BLaER1 treated with 17β-estradiol and CSF1 and Interleukin-3, amounts not matched to agents 10 nM and 100 nM (cell line): ENCODE data around the gene ALDOA.

Experiments
- H3K27ac ChIP-seq, 11 experiments: shearing (Covaris generic); formaldehyde crosslinking; 2 replicates each; pipeline ENCODE4 v1.8.1; 2022
- H3K27me3 ChIP-seq, 11 experiments: shearing (Covaris generic); formaldehyde crosslinking; 2 replicates each; pipeline ENCODE4 v1.8.1; 2022
- H3K36me3 ChIP-seq, 11 experiments: shearing (Covaris generic); formaldehyde crosslinking; 2 replicates each; pipeline ENCODE4 v1.8.1; 2022
- H3K4me1 ChIP-seq, 10 experiments: shearing (Covaris generic); formaldehyde crosslinking; 2 replicates each; pipeline ENCODE4 v1.8.1; 2022
- H3K4me2 ChIP-seq, 11 experiments: shearing (Covaris generic); formaldehyde crosslinking; 2 replicates each; pipeline ENCODE4 v1.8.1; 2022
- H3K4me3 ChIP-seq, 10 experiments: shearing (Covaris generic); formaldehyde crosslinking; 2 replicates each; pipeline ENCODE4 v1.8.1; 2022
- H3K9ac ChIP-seq, 11 experiments: shearing (Covaris generic); formaldehyde crosslinking; 2 replicates each; pipeline ENCODE4 v1.8.1; 2022
- H3K9me3 ChIP-seq, 11 experiments: shearing (Covaris generic); formaldehyde crosslinking; replicated peaks in 1 of 11; 2 replicates each; pipeline ENCODE4 v1.8.1; 2022
- H4K20me1 ChIP-seq, 11 experiments: shearing (Covaris generic); formaldehyde crosslinking; 2 replicates each; pipeline ENCODE4 v1.8.1; 2022
- Cebpa-rat ChIP-seq, 11 experiments: shearing (Covaris generic); IDR thresholded peaks; 2 replicates each; pipeline ENCODE4 v1.8.1; 2022

ALDOA gene

DNA sequence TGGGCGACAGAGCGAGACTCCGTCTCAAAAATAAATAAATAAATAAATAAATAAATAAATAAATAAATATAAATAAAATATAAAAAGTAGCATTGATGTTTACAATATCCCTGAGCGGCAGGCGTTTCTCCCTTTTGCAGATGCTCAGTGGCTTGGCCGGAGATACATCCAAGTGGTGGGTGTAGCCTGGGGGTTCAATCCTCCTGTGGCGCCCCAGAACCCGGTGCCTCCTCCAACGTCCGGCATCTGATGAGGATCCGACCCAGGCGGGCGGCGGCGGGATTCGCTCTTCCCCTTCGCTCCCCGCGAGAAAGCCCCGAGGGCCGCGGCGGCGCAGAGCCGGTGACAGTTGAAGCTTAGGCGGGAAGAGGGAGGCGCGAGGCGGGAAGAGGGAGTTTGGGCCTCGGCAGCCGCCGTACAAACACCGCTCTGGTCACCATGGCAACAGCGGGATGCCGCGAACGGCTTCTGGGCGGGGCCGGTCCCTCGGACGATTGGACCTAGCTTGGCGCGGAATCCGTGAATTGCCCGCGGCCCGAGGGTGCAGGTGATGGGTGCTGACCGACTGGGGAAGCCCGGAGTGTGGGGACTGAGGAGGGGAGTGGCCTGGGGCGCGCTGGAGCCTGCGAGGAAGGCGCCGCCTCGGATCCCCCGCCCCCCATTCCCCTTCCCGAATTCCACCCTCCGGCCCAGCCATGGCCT is 12.7 kb upstream of the ALDOA start:
- H3K9me3 ChIP-seq, result no peaks in the 10 kb centered on the region
- 0 out of 22 replicates have a peak, but pooled peaks of 1 of the 11 experiments have one; percentile 4 for TF ChIP-seq Cebpa-rat (IDR thresholded peaks at IDR 0.05)
- no peaks in the 10 kb centered on the region for H3K36me3 ChIP-seq
- H3K4me2 ChIP-seq, result peak overlapping the region; percentile 91 to 100 (median 98)
- H3K9ac ChIP-seq, result peak overlapping the region; percentile 74 to 90 (median 85)
- H4K20me1 ChIP-seq, result no peaks in the 10 kb centered on the region; a peak in 1 of 22 replicates
- peak overlapping the region; percentile 75 to 89 (median 79) for H3K4me3 ChIP-seq
- peak overlapping the region in 10 of 11 experiments; percentile 30 to 89 (median 85); a peak in 19 of 22 replicates for H3K27ac ChIP-seq
- H3K27me3 ChIP-seq, result no peaks in the 10 kb centered on the region
- peaks cover 18 to 41% (median 36%) of the 10 kb centered on the region in 10 experiments for H3K4me1 ChIP-seq

DNA sequence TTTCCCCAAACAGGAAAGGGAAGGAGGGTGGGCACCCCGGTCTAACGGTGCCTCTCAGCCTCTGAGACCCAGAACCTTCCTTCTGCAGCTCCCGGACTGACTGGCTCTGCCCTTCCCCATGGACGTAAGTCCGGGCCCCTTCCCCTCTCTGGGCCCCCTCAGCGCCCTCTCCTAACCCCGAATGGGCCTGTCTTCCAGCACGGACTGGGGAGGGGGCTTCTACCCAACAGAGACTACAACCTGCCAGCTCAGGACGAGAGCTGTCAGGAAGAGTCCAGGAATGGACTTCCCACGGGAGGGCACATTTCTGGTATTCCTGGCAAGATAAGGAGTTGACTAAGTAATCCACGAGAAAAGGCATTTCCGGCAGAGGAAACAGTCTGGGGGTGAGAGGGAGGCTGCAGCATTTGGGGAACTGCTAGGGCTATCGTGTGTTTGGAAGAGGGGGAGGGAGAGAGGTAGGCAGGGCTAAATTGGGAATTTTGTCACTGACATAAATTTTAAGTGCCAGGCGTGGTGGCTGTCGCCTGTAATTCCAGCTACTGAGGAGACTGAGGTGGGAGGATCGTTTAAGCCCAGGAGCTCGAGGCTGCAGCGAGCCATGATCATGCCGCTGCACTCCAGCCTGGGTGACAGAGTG is 12.1 kb upstream of the ALDOA start:
- Histone ChIP-seq H3K27me3 (no peaks in the 10 kb centered on the region), H3K4me3 (peak overlapping the region; percentile 75 to 89 (median 79)), H3K9ac (peak overlapping the region; percentile 74 to 90 (median 85)), H3K4me2 (peak overlapping the region; percentile 91 to 100 (median 98)), H3K27ac (peak overlapping the region in 10 of 11 experiments; percentile 30 to 89 (median 85); a peak in 18 of 22 replicates), H3K4me1 (peaks cover 18 to 41% (median 36%) of the 10 kb centered on the region in 10 experiments), H3K36me3 (no peaks in the 10 kb centered on the region), H3K9me3 (no peaks in the 10 kb centered on the region), H4K20me1 (no peaks in the 10 kb centered on the region; a peak in 1 of 22 replicates)
- no peak for TF ChIP-seq Cebpa-rat (IDR thresholded peaks at IDR 0.05)

DNA sequence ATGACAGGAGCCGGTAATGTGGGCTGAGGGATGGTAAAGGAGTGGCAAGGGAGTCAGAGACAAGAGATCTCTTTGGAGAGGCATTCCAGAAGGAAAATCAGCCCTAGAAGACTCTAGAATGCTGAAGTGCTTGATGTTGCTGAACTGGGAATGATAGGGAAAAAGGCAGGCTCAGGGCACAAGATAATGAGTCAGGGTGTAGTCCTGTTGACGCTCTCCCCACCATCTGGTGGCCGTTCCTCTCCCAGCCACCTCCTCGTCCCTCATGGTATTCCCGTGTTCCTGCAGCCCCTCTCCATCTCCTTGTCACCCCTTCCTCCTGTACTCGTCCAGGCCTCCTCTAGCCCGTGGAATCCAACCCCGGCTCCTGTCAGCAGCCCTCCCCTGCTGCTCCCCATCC is 11.1 kb upstream of the ALDOA start:
- no peak overlapping the region for H3K27ac ChIP-seq
- H3K4me1 ChIP-seq, result peaks cover 18 to 41% (median 36%) of the 10 kb centered on the region in 10 experiments
- TF ChIP-seq Cebpa-rat (IDR thresholded peaks at IDR 0.05), result no peak
- H3K9me3 ChIP-seq, result no peaks in the 10 kb centered on the region
- peak overlapping the region in 7 of 11 experiments; percentile 1 to 90 (median 44); a peak in 6 of 22 replicates for H3K9ac ChIP-seq
- no peaks in the 10 kb centered on the region for H3K27me3 ChIP-seq
- no peaks in the 10 kb centered on the region; a peak in 1 of 22 replicates for H4K20me1 ChIP-seq
- H3K4me2 ChIP-seq, result peak overlapping the region in 10 of 11 experiments; percentile 91 to 100 (median 98); a peak in 14 of 22 replicates
- H3K36me3 ChIP-seq, result peaks cover 0 to 6% (median 0%) of the 10 kb centered on the region in 11 experiments; a peak in 4 of 22 replicates
- no peak overlapping the region; a peak in 1 of 20 replicates for H3K4me3 ChIP-seq

DNA sequence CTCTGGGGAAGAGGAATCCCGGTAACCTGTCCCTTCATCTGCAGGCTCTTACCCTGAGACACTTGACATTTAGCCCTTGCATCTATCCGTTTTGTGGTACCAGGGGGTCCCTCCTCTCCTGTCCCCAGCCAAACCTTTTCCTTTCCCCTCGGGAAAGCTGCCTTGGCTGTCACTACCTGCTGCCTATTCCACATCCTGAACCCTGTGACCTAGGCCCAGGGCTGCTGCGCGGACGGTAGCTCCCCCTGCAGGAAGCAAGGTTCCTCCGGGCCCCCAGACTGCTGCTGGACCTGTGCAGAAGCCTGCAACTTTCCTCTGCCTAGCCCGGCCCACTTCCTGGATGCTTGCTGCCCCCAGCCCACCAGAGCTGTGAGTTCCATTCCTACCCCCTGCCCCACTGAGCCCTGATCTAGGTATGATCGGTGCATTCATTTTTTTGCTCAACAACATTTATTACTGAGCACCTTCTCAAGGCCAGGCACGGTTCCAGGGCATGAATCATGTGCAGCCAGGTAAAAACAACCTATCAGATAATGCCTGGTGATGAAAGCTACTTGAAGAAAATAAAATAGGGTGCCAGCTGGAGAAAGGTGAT is 10.5 kb upstream of the ALDOA start:
- Histone ChIP-seq H3K27me3 (no peaks in the 10 kb centered on the region), H3K9ac (peak overlapping the region in 6 of 11 experiments; percentile 7 to 85 (median 38); a peak in 6 of 22 replicates), H3K4me2 (peak overlapping the region in 7 of 11 experiments; percentile 91 to 99 (median 97); a peak in 3 of 22 replicates), H3K9me3 (no peaks in the 10 kb centered on the region), H3K4me3 (no peak overlapping the region), H3K4me1 (peaks cover 18 to 41% (median 37%) of the 10 kb centered on the region in 10 experiments), H3K36me3 (peaks cover 0 to 12% (median 5%) of the 10 kb centered on the region in 11 experiments; a peak in 5 of 22 replicates), H4K20me1 (no peaks in the 10 kb centered on the region; a peak in 1 of 22 replicates), H3K27ac (no peak overlapping the region)
- no peak for TF ChIP-seq Cebpa-rat (IDR thresholded peaks at IDR 0.05)

DNA sequence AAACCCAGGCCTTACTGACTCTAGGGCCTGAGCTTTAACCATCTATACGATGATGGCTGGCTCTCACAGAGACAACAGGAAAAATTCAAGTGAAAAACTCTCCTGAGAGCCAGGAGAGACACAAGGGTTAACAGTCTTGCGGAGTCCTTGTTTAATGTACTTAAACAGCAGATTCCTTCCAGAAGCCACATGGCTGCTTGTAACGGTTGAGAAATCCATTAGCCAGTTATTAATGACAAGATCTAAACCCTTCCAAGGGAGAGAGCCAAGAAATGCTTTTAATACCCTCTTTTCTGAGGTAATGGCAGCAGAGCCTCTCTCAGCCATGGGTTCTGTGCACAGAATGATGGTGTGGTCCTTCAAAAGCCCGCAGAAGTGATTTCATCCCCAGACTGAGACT is 5.2 kb upstream of the ALDOA start:
- Histone ChIP-seq H3K9me3 (no peaks in the 10 kb centered on the region), H4K20me1 (no peaks in the 10 kb centered on the region; a peak in 1 of 22 replicates), H3K4me1 (peaks cover 15 to 34% (median 27%) of the 10 kb centered on the region in 10 experiments), H3K36me3 (peaks cover 0 to 13% (median 7%) of the 10 kb centered on the region in 11 experiments; a peak in 5 of 22 replicates), H3K4me2 (peak overlapping the region in 7 of 11 experiments; percentile 30 to 60 (median 35); a peak in 10 of 22 replicates), H3K9ac (no peak overlapping the region), H3K27ac (0 out of 22 replicates have a peak overlapping the region, but pooled peaks of 1 of the 11 experiments have one; percentile 14), H3K4me3 (no peak overlapping the region), H3K27me3 (no peaks in the 10 kb centered on the region)
- TF ChIP-seq Cebpa-rat (IDR thresholded peaks at IDR 0.05), result no peak

DNA sequence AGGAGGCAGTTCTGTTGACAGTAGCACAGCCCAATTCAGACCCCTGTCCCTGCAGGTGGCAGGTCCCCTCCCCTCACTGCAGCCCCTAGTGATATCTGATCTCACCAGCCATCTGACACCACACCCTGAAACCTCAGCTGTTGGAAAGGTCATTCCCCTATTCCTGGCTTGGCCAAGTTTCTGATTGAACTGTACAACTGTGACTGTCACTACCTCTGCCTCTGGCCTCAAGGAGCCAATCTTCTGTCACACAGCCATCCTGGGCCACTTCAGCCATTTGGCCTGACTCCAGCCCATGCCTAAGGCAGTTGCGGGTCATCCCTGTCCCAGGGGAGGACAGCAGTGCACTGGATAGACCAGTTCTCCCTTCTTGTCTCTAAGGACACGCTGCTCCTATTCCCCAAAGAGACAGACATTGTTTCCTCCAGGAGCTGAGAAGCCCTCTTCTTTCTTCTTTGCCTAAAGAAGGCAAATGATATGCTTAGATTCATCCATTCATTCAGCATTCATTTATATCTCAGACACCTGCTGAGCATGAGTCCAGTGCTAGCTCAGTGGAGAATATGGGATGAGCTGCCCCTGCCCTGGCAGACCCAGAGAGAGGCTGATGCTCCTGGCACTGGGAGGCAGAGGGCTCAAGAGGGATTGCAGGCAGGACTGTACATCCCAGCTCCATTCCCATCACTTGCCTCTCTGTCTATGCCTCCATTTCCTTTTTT is 4.6 kb upstream of the ALDOA start:
- Histone ChIP-seq H3K9ac (0 out of 22 replicates have a peak overlapping the region, but pooled peaks of 3 of the 11 experiments have one; percentile 11 to 19 (median 12)), H4K20me1 (peaks cover 3 to 4% (median 4%) of the 10 kb centered on the region in 11 experiments; a peak in 21 of 22 replicates), H3K4me2 (peak overlapping the region in 8 of 11 experiments; percentile 16 to 60 (median 34); a peak in 11 of 22 replicates), H3K9me3 (no peaks in the 10 kb centered on the region), H3K27me3 (no peaks in the 10 kb centered on the region), H3K4me1 (peaks cover 15 to 33% (median 27%) of the 10 kb centered on the region in 10 experiments), H3K4me3 (no peak overlapping the region), H3K36me3 (peaks cover under 1 to 13% (median 9%) of the 10 kb centered on the region in 11 experiments; a peak in 13 of 22 replicates), H3K27ac (0 out of 22 replicates have a peak overlapping the region, but pooled peaks of 1 of the 11 experiments have one; percentile 14)
- no peak for TF ChIP-seq Cebpa-rat (IDR thresholded peaks at IDR 0.05)

DNA sequence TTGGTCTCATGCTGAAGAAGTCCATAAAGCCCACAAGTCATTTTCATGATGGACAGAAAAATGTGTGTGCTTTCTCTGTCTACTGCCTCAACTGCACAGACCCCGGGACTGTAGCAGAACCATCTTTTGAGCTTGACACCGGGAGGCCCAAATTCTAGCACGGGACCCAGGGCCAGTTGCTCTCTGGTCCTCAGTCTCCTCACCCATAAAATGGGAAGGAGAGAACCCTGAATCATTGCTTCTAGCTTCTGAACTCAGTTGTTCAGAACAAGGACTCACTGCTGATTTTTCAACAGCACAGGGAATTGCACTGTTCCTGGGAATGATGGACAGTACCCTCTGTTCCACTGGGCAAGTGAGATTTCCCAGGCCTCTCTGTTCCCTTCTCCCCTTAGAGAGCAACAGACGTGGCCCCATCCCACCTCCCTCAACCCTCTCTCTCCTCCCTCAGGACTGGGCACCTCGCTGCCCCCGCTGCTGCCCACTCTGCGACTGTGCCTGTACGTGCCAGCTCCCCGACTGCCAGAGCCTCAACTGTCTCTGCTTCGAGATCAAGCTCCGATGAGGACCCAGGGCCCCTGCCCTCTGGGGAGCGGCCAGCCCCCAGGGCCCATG is 2.2 kb upstream of the ALDOA start:
- Histone ChIP-seq H3K27ac (peak overlapping the region; percentile 70 to 98 (median 94)), H3K4me1 (peaks cover 32 to 52% (median 45%) of the 10 kb centered on the region in 10 experiments), H3K9ac (peak overlapping the region; percentile 88 to 97 (median 93)), H3K27me3 (no peaks in the 10 kb centered on the region), H4K20me1 (peaks cover 27 to 28% (median 28%) of the 10 kb centered on the region in 11 experiments), H3K4me3 (peak overlapping the region; percentile 86 to 99 (median 98)), H3K9me3 (no peaks in the 10 kb centered on the region), H3K4me2 (peak overlapping the region; percentile 88 to 99 (median 94)), H3K36me3 (peaks cover 24 to 37% (median 31%) of the 10 kb centered on the region in 11 experiments)
- TF ChIP-seq Cebpa-rat (IDR thresholded peaks at IDR 0.05), result no peak
